ENCODE results near the gene SPO11. TPM values are rescaled to one million over a fixed set of nuclear protein-coding genes. Genes with fewer than 3 reads are reported as not detected.
A peak's percentile ranks its signal among the peaks of the same experiment; 100 is the strongest.

SPO11 gene
- total and polyA plus RNA-seq, 9 of the 15 experiments (the other 6 are each of a cell fraction or from before 2014, with no cell fraction given) = not detected

DNA sequence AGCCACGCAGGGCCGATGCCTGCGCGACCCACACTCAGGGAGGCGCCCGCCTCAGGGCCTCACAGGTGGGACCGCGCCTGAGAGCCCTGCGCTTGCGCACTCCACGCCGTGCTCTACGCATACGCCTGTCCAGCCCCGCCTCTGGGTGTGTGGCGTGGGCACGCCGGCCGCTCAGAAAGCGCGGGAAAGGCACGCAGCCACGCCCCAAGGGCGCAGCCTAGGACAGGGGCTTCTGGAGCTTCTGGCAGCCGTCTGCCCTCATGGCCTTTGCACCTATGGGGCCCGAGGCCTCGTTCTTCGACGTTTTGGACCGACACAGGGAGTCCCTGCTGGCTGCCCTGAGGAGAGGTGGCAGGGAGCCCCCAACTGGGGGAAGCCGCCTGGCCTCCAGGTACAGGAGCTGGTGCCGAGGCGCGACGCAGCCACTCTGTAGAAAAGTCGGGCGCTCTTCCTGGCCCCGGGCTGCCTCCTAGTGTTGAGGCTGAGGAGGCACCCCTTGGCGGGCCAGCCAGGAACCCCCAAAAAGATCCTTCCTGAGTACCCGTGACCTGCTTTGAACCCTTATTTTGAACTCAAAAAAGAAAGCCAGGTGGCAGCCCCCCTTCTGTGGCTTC is at the start of gene SPO11 (continued):
- TF ChIP-seq, protein P1, sequence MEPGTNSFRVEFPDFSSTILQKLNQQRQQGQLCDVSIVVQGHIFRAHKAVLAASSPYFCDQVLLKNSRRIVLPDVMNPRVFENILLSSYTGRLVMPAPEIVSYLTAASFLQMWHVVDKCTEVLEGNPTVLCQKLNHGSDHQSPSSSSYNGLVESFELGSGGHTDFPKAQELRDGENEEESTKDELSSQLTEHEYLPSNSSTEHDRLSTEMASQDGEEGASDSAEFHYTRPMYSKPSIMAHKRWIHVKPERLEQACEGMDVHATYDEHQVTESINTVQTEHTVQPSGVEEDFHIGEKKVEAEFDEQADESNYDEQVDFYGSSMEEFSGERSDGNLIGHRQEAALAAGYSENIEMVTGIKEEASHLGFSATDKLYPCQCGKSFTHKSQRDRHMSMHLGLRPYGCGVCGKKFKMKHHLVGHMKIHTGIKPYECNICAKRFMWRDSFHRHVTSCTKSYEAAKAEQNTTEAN (CRISPR knock-in tag; IDR thresholded peaks at IDR 0.05) = no peak
- no peak for TF ChIP-seq ARNT (IDR thresholded peaks at IDR 0.05)
- TF ChIP-seq BDP1 (IDR thresholded peaks at IDR 0.05; ENCODE audit: insufficient read depth, insufficient read length) = no peak
- TF ChIP-seq PTBP1 (IDR thresholded peaks at IDR 0.05; ENCODE audit: low read depth, low read length) = no peak
- TF ChIP-seq ESRRA (IDR thresholded peaks at IDR 0.05; ENCODE audit: borderline replicate concordance, low read depth) = peak; percentile 21; the same call in 1 of the 2 replicates
- TF ChIP-seq, protein P2, sequence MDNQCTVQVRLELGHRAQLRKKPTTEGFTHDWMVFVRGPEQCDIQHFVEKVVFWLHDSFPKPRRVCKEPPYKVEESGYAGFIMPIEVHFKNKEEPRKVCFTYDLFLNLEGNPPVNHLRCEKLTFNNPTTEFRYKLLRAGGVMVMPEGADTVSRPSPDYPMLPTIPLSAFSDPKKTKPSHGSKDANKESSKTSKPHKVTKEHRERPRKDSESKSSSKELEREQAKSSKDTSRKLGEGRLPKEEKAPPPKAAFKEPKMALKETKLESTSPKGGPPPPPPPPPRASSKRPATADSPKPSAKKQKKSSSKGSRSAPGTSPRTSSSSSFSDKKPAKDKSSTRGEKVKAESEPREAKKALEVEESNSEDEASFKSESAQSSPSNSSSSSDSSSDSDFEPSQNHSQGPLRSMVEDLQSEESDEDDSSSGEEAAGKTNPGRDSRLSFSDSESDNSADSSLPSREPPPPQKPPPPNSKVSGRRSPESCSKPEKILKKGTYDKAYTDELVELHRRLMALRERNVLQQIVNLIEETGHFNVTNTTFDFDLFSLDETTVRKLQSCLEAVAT (IDR thresholded peaks at IDR 0.05) = no peak
- TF ChIP-seq ATF7 (IDR thresholded peaks at IDR 0.05) = peak; percentile 37; the same call in 1 of the 2 replicates
- TF ChIP-seq, protein P3, sequence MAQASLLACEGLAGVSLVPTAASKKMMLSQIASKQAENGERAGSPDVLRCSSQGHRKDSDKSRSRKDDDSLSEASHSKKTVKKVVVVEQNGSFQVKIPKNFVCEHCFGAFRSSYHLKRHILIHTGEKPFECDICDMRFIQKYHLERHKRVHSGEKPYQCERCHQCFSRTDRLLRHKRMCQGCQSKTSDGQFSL (CRISPR knock-in tag; IDR thresholded peaks at IDR 0.05) = no peak
- TF ChIP-seq, protein P3 (tag; IDR thresholded peaks at IDR 0.05) = no peak
- TF ChIP-seq CBFA2T2 (conservative IDR thresholded peaks at IDR 0.05) = no peak
- TF ChIP-seq BRF1 (IDR thresholded peaks at IDR 0.05; ENCODE audit: borderline replicate concordance, extremely low read depth, insufficient read length) = no peak
- TF ChIP-seq ZNF232 (CRISPR knock-in tag; IDR thresholded peaks at IDR 0.05) = no peak
- TF ChIP-seq BACH1 (tag; IDR thresholded peaks at IDR 0.05) = no peak
- 0 out of 2 replicates have a peak, but pooled peaks have one; percentile 15 for TF ChIP-seq EP400 (IDR thresholded peaks at IDR 0.05)
- TF ChIP-seq ZNF586 (CRISPR knock-in tag; conservative IDR thresholded peaks at IDR 0.05) = no peak
- TF ChIP-seq ZBTB17 (CRISPR knock-in tag; IDR thresholded peaks at IDR 0.05) = no peak
- TF ChIP-seq, protein P4, sequence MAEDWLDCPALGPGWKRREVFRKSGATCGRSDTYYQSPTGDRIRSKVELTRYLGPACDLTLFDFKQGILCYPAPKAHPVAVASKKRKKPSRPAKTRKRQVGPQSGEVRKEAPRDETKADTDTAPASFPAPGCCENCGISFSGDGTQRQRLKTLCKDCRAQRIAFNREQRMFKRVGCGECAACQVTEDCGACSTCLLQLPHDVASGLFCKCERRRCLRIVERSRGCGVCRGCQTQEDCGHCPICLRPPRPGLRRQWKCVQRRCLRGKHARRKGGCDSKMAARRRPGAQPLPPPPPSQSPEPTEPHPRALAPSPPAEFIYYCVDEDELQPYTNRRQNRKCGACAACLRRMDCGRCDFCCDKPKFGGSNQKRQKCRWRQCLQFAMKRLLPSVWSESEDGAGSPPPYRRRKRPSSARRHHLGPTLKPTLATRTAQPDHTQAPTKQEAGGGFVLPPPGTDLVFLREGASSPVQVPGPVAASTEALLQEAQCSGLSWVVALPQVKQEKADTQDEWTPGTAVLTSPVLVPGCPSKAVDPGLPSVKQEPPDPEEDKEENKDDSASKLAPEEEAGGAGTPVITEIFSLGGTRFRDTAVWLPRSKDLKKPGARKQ (CRISPR knock-in tag; IDR thresholded peaks at IDR 0.05) = no peak
- TF ChIP-seq, protein P5, sequence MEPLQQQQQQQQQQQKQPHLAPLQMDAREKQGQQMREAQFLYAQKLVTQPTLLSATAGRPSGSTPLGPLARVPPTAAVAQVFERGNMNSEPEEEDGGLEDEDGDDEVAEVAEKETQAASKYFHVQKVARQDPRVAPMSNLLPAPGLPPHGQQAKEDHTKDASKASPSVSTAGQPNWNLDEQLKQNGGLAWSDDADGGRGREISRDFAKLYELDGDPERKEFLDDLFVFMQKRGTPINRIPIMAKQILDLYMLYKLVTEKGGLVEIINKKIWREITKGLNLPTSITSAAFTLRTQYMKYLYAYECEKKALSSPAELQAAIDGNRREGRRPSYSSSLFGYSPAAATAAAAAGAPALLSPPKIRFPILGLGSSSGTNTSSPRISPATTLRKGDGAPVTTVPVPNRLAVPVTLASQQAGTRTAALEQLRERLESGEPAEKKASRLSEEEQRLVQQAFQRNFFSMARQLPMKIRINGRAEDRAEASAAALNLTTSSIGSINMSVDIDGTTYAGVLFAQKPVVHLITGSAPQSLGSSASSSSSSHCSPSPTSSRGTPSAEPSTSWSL (CRISPR knock-in tag; IDR thresholded peaks at IDR 0.05; ENCODE audit: borderline replicate concordance) = no peak
- TF ChIP-seq ZNF165 (CRISPR knock-in tag; IDR thresholded peaks at IDR 0.05; ENCODE audit: borderline replicate concordance) = no peak
